ENCODE results near the gene GRID2.

DNA sequence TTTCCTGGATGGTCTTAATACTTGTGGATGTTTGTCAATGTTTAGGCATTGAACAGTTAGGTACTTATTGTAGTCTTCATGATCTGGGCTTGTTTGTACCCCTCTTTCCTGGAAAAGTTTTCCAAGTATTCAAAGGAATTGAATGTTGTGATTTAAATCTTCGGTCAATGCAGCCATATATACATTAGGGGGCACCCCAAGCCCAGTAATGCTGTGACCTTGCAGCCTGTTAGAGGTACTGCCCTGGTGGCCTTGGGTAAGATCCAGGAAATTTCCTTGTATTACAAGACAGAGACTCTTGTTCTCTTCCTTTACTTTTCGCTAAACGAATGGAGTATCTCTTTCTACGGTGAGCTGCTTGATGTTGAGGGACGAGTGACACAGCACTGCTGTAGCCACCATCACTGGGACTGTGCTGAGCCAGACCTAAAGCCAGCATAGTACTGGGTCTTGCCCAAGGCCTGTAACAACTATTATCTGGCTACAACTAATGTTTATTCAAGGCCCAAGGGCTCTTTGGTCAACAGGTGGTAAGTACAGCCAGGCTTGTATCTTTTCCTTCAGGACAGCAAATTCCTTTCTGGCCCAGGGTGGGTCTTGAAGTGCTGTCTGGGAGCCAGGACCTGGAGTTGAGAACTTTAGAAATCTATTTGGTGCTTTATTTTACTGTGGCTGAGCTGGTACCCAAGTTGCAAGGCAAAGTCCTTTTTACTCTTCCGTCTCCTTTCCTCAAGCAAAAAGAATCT, 1406.5 kb downstream of the GRID2 start:
- TF ChIP-seq, protein P1, sequence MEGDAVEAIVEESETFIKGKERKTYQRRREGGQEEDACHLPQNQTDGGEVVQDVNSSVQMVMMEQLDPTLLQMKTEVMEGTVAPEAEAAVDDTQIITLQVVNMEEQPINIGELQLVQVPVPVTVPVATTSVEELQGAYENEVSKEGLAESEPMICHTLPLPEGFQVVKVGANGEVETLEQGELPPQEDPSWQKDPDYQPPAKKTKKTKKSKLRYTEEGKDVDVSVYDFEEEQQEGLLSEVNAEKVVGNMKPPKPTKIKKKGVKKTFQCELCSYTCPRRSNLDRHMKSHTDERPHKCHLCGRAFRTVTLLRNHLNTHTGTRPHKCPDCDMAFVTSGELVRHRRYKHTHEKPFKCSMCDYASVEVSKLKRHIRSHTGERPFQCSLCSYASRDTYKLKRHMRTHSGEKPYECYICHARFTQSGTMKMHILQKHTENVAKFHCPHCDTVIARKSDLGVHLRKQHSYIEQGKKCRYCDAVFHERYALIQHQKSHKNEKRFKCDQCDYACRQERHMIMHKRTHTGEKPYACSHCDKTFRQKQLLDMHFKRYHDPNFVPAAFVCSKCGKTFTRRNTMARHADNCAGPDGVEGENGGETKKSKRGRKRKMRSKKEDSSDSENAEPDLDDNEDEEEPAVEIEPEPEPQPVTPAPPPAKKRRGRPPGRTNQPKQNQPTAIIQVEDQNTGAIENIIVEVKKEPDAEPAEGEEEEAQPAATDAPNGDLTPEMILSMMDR (IDR thresholded peaks at IDR 0.05) = no peak
- no peak for TF ChIP-seq POLR2A (IDR thresholded peaks at IDR 0.05)
- TF ChIP-seq POLR2AphosphoS5 (IDR thresholded peaks at IDR 0.05) = no peak

All from transverse colon (tissue), 4 donors.